Measurements from ENCODE around the gene MMP24.

MMP24 gene

GRCh38 chr20:35284267-35284991 is 57.9 kb downstream of the MMP24 start, which contains the start of gene EIF6:
Gene EIF6, minus strand, starts transcription at chr20:35284772. Its CDS starts 285 bp downstream, at chr20:35284487.
- Histone ChIP-seq H3K9me3 (ENCODE audit: control insufficient read depth, insufficient read depth, low read length) (no peaks in the 10 kb centered on the region), H3F3A (ENCODE audit: control insufficient read depth, insufficient read depth) (peaks cover 12% of the 10 kb centered on the region), H3K9me2 (replicated peaks; ENCODE audit: control insufficient read depth, low read length) (no peaks in the 10 kb centered on the region), H3K4me1 (ENCODE audit: control insufficient read depth, low read length) (peaks cover 15% of the 10 kb centered on the region), H3K36me3 (ENCODE audit: control insufficient read depth, low read length) (peaks cover 45% of the 10 kb centered on the region), H3K79me2 (ENCODE audit: control insufficient read depth, low read length) (peaks cover 41% of the 10 kb centered on the region), H4K20me1 (ENCODE audit: control insufficient read depth, insufficient read depth, low read depth, low read length) (peaks cover 7% of the 10 kb centered on the region; the same call in 1 of the 2 replicates), H3K4me3 (ENCODE audit: low read length) (peak within 1 kb of the TSS; percentile 94), H3K27me3 (ENCODE audit: control insufficient read depth, low read length) (no peaks in the 10 kb centered on the region), H3K27ac (ENCODE audit: low read depth, low read length) (peak within 1 kb of the TSS; percentile 45), H3K4me2 (ENCODE audit: low read length) (peak within 1 kb of the TSS; percentile 79)
- TF ChIP-seq EZH2phosphoT487 (IDR thresholded peaks at IDR 0.05; ENCODE audit: borderline replicate concordance, low read length) (no peak), CTCF (IDR thresholded peaks at IDR 0.05; ENCODE audit: low read depth, low read length, poor library complexity, severe bottlenecking) (no peak)

- Histone ChIP-seq H3K9me2 (replicated peaks; ENCODE audit: control insufficient read depth, low read length) (no peaks in the 10 kb centered on the region), H3K27me3 (ENCODE audit: control insufficient read depth, low read length) (no peaks in the 10 kb centered on the region), H3F3A (ENCODE audit: control insufficient read depth, insufficient read depth) (peaks cover 8% of the 10 kb centered on the region), H3K79me2 (ENCODE audit: control insufficient read depth, low read length) (peaks cover 41% of the 10 kb centered on the region), H3K27ac (ENCODE audit: low read depth, low read length) (no peak overlapping the region), H3K4me2 (ENCODE audit: low read length) (peak overlapping the region; percentile 79), H4K20me1 (ENCODE audit: control insufficient read depth, insufficient read depth, low read depth, low read length) (peaks cover 7% of the 10 kb centered on the region; the same call in 1 of the 2 replicates), H3K36me3 (ENCODE audit: control insufficient read depth, low read length) (peaks cover 37% of the 10 kb centered on the region), H3K9me3 (ENCODE audit: control insufficient read depth, insufficient read depth, low read length) (no peaks in the 10 kb centered on the region), H3K4me3 (ENCODE audit: low read length) (peak overlapping the region; percentile 94), H3K4me1 (ENCODE audit: control insufficient read depth, low read length) (peaks cover 15% of the 10 kb centered on the region)
- no peak for TF ChIP-seq CTCF (IDR thresholded peaks at IDR 0.05; ENCODE audit: low read depth, low read length, poor library complexity, severe bottlenecking)
- TF ChIP-seq EZH2phosphoT487 (IDR thresholded peaks at IDR 0.05; ENCODE audit: borderline replicate concordance, low read length): no peak
Measured at GRCh38 chr20:35284992-35285805, 58.7 kb downstream of the MMP24 start.

- Histone ChIP-seq H4K20me1 (ENCODE audit: control insufficient read depth, insufficient read depth, low read depth, low read length) (peaks cover 7% of the 10 kb centered on the region; the same call in 1 of the 2 replicates), H3K79me2 (ENCODE audit: control insufficient read depth, low read length) (peaks cover 39% of the 10 kb centered on the region), H3K4me3 (ENCODE audit: low read length) (peak overlapping the region; percentile 94; the same call in 1 of the 2 replicates), H3K27me3 (ENCODE audit: control insufficient read depth, low read length) (no peaks in the 10 kb centered on the region), H3K4me1 (ENCODE audit: control insufficient read depth, low read length) (peaks cover 15% of the 10 kb centered on the region), H3F3A (ENCODE audit: control insufficient read depth, insufficient read depth) (peaks cover 8% of the 10 kb centered on the region), H3K9me3 (ENCODE audit: control insufficient read depth, insufficient read depth, low read length) (no peaks in the 10 kb centered on the region), H3K27ac (ENCODE audit: low read depth, low read length) (no peak overlapping the region), H3K36me3 (ENCODE audit: control insufficient read depth, low read length) (peaks cover 32% of the 10 kb centered on the region), H3K9me2 (replicated peaks; ENCODE audit: control insufficient read depth, low read length) (no peaks in the 10 kb centered on the region), H3K4me2 (ENCODE audit: low read length) (peak overlapping the region; percentile 79)
- TF ChIP-seq EZH2phosphoT487 (IDR thresholded peaks at IDR 0.05; ENCODE audit: borderline replicate concordance, low read length): no peak
- TF ChIP-seq CTCF (IDR thresholded peaks at IDR 0.05; ENCODE audit: low read depth, low read length, poor library complexity, severe bottlenecking): no peak
Measured at GRCh38 chr20:35285806-35286076, 59.3 kb downstream of the MMP24 start.

Data from DOHH2 (cell line).